Activated naive CD8-positive, alpha-beta T cell treated with anti-CD3 and anti-CD28 coated beads for 36 hours (primary cell): ENCODE data around the gene CRISPLD2. TPM values are rescaled to one million over a fixed set of nuclear protein-coding genes. Genes with fewer than 3 reads are reported as not detected.
"Not testable (repeated sequence)": the region's sequence is repeated elsewhere in the genome, so short reads cannot be mapped to it uniquely, and the experiment has no call there.

Experiments used
- DNase-seq: peaks from one replicate; pipeline ENCODE4 v3.0.0; 2021
- H3K27ac Mint-ChIP-seq: one replicate; pipeline ENCODE4 v1.8.0; 2022; ENCODE audit warnings: mild to moderate bottlenecking, moderate library complexity, mixed read lengths
- H3K27me3 Mint-ChIP-seq: one replicate; pipeline ENCODE4 v1.8.0; 2022; ENCODE audit warnings: mild to moderate bottlenecking, mixed read lengths
- H3K36me3 Mint-ChIP-seq: one replicate; pipeline ENCODE4 v1.8.0; 2021; ENCODE audit warnings: mild to moderate bottlenecking, mixed read lengths
- H3K4me1 Mint-ChIP-seq: one replicate; pipeline ENCODE4 v1.8.0; 2021; ENCODE audit warnings: mixed read lengths
- H3K4me3 Mint-ChIP-seq: one replicate; pipeline ENCODE4 v1.8.0; 2022; ENCODE audit warnings: mild to moderate bottlenecking, moderate library complexity, mixed read lengths
- H3K9me3 Mint-ChIP-seq: one replicate; pipeline ENCODE4 v1.8.0; 2022; ENCODE audit warnings: mixed read lengths
- total RNA-seq, 2 experiments: library from RNA; stranded (reverse); gene quantifications; one replicate each; pipeline ENCODE4 v1.2.3, GENCODE V29; 2021

CRISPLD2 gene
- total RNA-seq, 2 experiments from 2014 or later, result not detected

GRCh38 chr16:84850714-84851113, 30.9 kb downstream of the CRISPLD2 start:
- peaks cover 3% of the 10 kb centered on the region for H3K27me3 Mint-ChIP-seq
- DNase-seq, result no peak
- H3K4me3 Mint-ChIP-seq, result no peak overlapping the region
- H3K9me3 Mint-ChIP-seq, result no peaks in the 10 kb centered on the region
- H3K36me3 Mint-ChIP-seq, result no peaks in the 10 kb centered on the region
- H3K27ac Mint-ChIP-seq, result no peak overlapping the region
- H3K4me1 Mint-ChIP-seq, result no peaks in the 10 kb centered on the region

GRCh38 chr16:84851192-84852127, 31.7 kb downstream of the CRISPLD2 start:
- no peaks in the 10 kb centered on the region for H3K9me3 Mint-ChIP-seq
- DNase-seq, result no peak

GRCh38 chr16:84853534-84853933, 33.7 kb downstream of the CRISPLD2 start:
- Mint-ChIP-seq H3K4me1 (no peaks in the 10 kb centered on the region), H3K27ac (no peak overlapping the region), H3K27me3 (peaks cover 3% of the 10 kb centered on the region), H3K36me3 (no peaks in the 10 kb centered on the region), H3K4me3 (no peak overlapping the region), H3K9me3 (no peaks in the 10 kb centered on the region)
- DNase-seq, result no peak

More at GRCh38 chr16:84851192-84852127, 31.7 kb downstream of the CRISPLD2 start:
- no peaks in the 10 kb centered on the region for H3K4me1 Mint-ChIP-seq
- no peak overlapping the region for H3K4me3 Mint-ChIP-seq
- peaks cover 3% of the 10 kb centered on the region for H3K27me3 Mint-ChIP-seq
- no peaks in the 10 kb centered on the region for H3K36me3 Mint-ChIP-seq
- H3K27ac Mint-ChIP-seq, result no peak overlapping the region

- no peak overlapping the region for H3K27ac Mint-ChIP-seq
- H3K9me3 Mint-ChIP-seq, result peaks cover 3% of the 10 kb centered on the region
- H3K36me3 Mint-ChIP-seq, result no peaks in the 10 kb centered on the region
- peaks cover 3% of the 10 kb centered on the region for H3K27me3 Mint-ChIP-seq
- H3K4me1 Mint-ChIP-seq, result no peaks in the 10 kb centered on the region
- no peak for DNase-seq
- H3K4me3 Mint-ChIP-seq, result no peak overlapping the region
These were observed 35.0 kb downstream of the CRISPLD2 start for GRCh38 chr16:84854759-84855158.

GRCh38 chr16:84855435-84856202, 35.8 kb downstream of the CRISPLD2 start:
- H3K4me3 Mint-ChIP-seq, H3K27ac Mint-ChIP-seq, H3K9me3 Mint-ChIP-seq, H3K36me3 Mint-ChIP-seq, DNase-seq, H3K4me1 Mint-ChIP-seq, H3K27me3 Mint-ChIP-seq: not testable (repeated sequence)

- H3K36me3 Mint-ChIP-seq, H3K27ac Mint-ChIP-seq, H3K9me3 Mint-ChIP-seq, H3K4me1 Mint-ChIP-seq, DNase-seq, H3K4me3 Mint-ChIP-seq, H3K27me3 Mint-ChIP-seq: not testable (repeated sequence)
These were observed 36.4 kb downstream of the CRISPLD2 start for GRCh38 chr16:84856203-84856581.

- not testable (repeated sequence) for H3K27ac Mint-ChIP-seq, H3K4me3 Mint-ChIP-seq, H3K27me3 Mint-ChIP-seq, H3K4me1 Mint-ChIP-seq, H3K9me3 Mint-ChIP-seq, H3K36me3 Mint-ChIP-seq, DNase-seq
These were observed 37.0 kb downstream of the CRISPLD2 start for GRCh38 chr16:84856811-84857210.

- H3K9me3 Mint-ChIP-seq, result peaks cover 8% of the 10 kb centered on the region
- DNase-seq, result no peak
- H3K4me1 Mint-ChIP-seq, result no peaks in the 10 kb centered on the region
- H3K4me3 Mint-ChIP-seq, result no peak overlapping the region
- no peaks in the 10 kb centered on the region for H3K27me3 Mint-ChIP-seq
- H3K36me3 Mint-ChIP-seq, result no peaks in the 10 kb centered on the region
- H3K27ac Mint-ChIP-seq, result no peak overlapping the region
These were observed 39.9 kb downstream of the CRISPLD2 start for GRCh38 chr16:84859681-84860080.

- Mint-ChIP-seq H3K4me3 (no peak overlapping the region), H3K27me3 (no peaks in the 10 kb centered on the region), H3K27ac (no peak overlapping the region), H3K9me3 (peaks cover 8% of the 10 kb centered on the region), H3K36me3 (no peaks in the 10 kb centered on the region), H3K4me1 (no peaks in the 10 kb centered on the region)
- DNase-seq, result no peak
These were observed 40.6 kb downstream of the CRISPLD2 start for GRCh38 chr16:84860383-84860782.

GRCh38 chr16:84861671-84862070, 41.9 kb downstream of the CRISPLD2 start:
- H3K27me3 Mint-ChIP-seq, result no peaks in the 10 kb centered on the region
- no peaks in the 10 kb centered on the region for H3K36me3 Mint-ChIP-seq
- no peaks in the 10 kb centered on the region for H3K4me1 Mint-ChIP-seq
- DNase-seq, result no peak
- H3K27ac Mint-ChIP-seq, result no peak overlapping the region
- H3K9me3 Mint-ChIP-seq, result peaks cover 8% of the 10 kb centered on the region
- H3K4me3 Mint-ChIP-seq, result no peak overlapping the region

- Mint-ChIP-seq H3K27ac (no peak overlapping the region), H3K36me3 (no peaks in the 10 kb centered on the region), H3K27me3 (peaks cover 1% of the 10 kb centered on the region), H3K4me3 (no peak overlapping the region), H3K9me3 (peaks cover 8% of the 10 kb centered on the region), H3K4me1 (no peaks in the 10 kb centered on the region)
- DNase-seq, result no peak
These were observed 43.2 kb downstream of the CRISPLD2 start for GRCh38 chr16:84862804-84863480.

GRCh38 chr16:84863481-84863814, 43.7 kb downstream of the CRISPLD2 start:
- Mint-ChIP-seq H3K36me3 (no peaks in the 10 kb centered on the region), H3K27me3 (peaks cover 3% of the 10 kb centered on the region), H3K4me1 (no peaks in the 10 kb centered on the region), H3K27ac (no peak overlapping the region), H3K4me3 (no peak overlapping the region), H3K9me3 (peaks cover 8% of the 10 kb centered on the region)
- no peak for DNase-seq

- no peak for DNase-seq
- peaks cover 3% of the 10 kb centered on the region for H3K27me3 Mint-ChIP-seq
- no peaks in the 10 kb centered on the region for H3K36me3 Mint-ChIP-seq
- no peaks in the 10 kb centered on the region for H3K4me1 Mint-ChIP-seq
- H3K27ac Mint-ChIP-seq, result no peak overlapping the region
- no peak overlapping the region for H3K4me3 Mint-ChIP-seq
- H3K9me3 Mint-ChIP-seq, result peaks cover 7% of the 10 kb centered on the region
These were observed 44.7 kb downstream of the CRISPLD2 start for GRCh38 chr16:84864326-84864955.

- Mint-ChIP-seq H3K27ac (no peak overlapping the region), H3K4me3 (no peak overlapping the region)
These were observed 47.9 kb downstream of the CRISPLD2 start for GRCh38 chr16:84867696-84868095.

GRCh38 chr16:84868328-84868727, 48.5 kb downstream of the CRISPLD2 start:
- Mint-ChIP-seq H3K9me3 (no peaks in the 10 kb centered on the region), H3K27ac (no peak overlapping the region), H3K36me3 (no peaks in the 10 kb centered on the region), H3K27me3 (peaks cover 3% of the 10 kb centered on the region), H3K4me3 (no peak overlapping the region), H3K4me1 (no peaks in the 10 kb centered on the region)
- DNase-seq, result no peak

More at GRCh38 chr16:84867696-84868095, 47.9 kb downstream of the CRISPLD2 start:
- no peaks in the 10 kb centered on the region for H3K4me1 Mint-ChIP-seq
- no peaks in the 10 kb centered on the region for H3K9me3 Mint-ChIP-seq
- H3K27me3 Mint-ChIP-seq, result peaks cover 3% of the 10 kb centered on the region
- H3K36me3 Mint-ChIP-seq, result no peaks in the 10 kb centered on the region
- DNase-seq, result no peak
